HUES6 (cell line): Measurements from ENCODE around the gene TMPRSS13.

Experiments used
- H3K27ac ChIP-seq: 2 replicates; pipeline ENCODE4 v1.7.0; 2013; ENCODE audit warnings: low read depth, mild to moderate bottlenecking, low read length, inconsistent platforms
- H3K27me3 ChIP-seq: 2 replicates; pipeline ENCODE4 v1.6.1; 2013; ENCODE audit warnings: low read length; ENCODE audit not compliant: control insufficient read depth, insufficient read depth
- H3K36me3 ChIP-seq: 2 replicates; pipeline ENCODE4 v1.6.1; 2013; ENCODE audit warnings: low read length; ENCODE audit not compliant: control insufficient read depth, insufficient read depth
- H3K4me1 ChIP-seq: 2 replicates; pipeline ENCODE4 v1.6.1; 2013; ENCODE audit warnings: low read length; ENCODE audit not compliant: control insufficient read depth, insufficient read depth
- H3K4me3 ChIP-seq: 2 replicates; pipeline ENCODE4 v1.5.1; 2013; ENCODE audit warnings: low read depth, low read length
- H3K9ac ChIP-seq: one replicate; pipeline ENCODE4 v1.6.1; 2013; ENCODE audit warnings: mild to moderate bottlenecking, low read length
- H3K9me3 ChIP-seq: 2 replicates; pipeline ENCODE4 v1.6.1; 2013; ENCODE audit warnings: low read depth, low read length; ENCODE audit not compliant: control insufficient read depth, insufficient read depth

The TMPRSS13 gene

GRCh38 chr11:117936973-117937372 is 7.8 kb upstream of the TMPRSS13 start:
- H3K9ac ChIP-seq: no peak overlapping the region
- H3K4me1 ChIP-seq: peaks cover 7% of the 10 kb centered on the region; the same call in 1 of the 2 replicates
- no peak overlapping the region for H3K27ac ChIP-seq

GRCh38 chr11:117934526-117935307 is 5.5 kb upstream of the TMPRSS13 start:
- H3K9me3 ChIP-seq: no peaks in the 10 kb centered on the region
- H3K27ac ChIP-seq: no peak overlapping the region
- peaks cover 2% of the 10 kb centered on the region; the same call in 1 of the 2 replicates for H3K27me3 ChIP-seq
- H3K9ac ChIP-seq: no peak overlapping the region
- peaks cover 22% of the 10 kb centered on the region for H3K4me1 ChIP-seq
- no peaks in the 10 kb centered on the region for H3K36me3 ChIP-seq
- no peak overlapping the region for H3K4me3 ChIP-seq

More at GRCh38 chr11:117936973-117937372, 7.8 kb upstream of the TMPRSS13 start:
- Histone ChIP-seq H3K9me3 (no peaks in the 10 kb centered on the region), H3K36me3 (no peaks in the 10 kb centered on the region), H3K4me3 (no peak overlapping the region), H3K27me3 (peaks cover 2% of the 10 kb centered on the region; the same call in 1 of the 2 replicates)

GRCh38 chr11:117933930-117934329 is 4.7 kb upstream of the TMPRSS13 start:
- Histone ChIP-seq H3K36me3 (no peaks in the 10 kb centered on the region), H3K4me3 (no peak overlapping the region), H3K9ac (no peak overlapping the region), H3K9me3 (no peaks in the 10 kb centered on the region), H3K27ac (no peak overlapping the region), H3K4me1 (peaks cover 30% of the 10 kb centered on the region), H3K27me3 (peaks cover 2% of the 10 kb centered on the region; the same call in 1 of the 2 replicates)

GRCh38 chr11:117933475-117933874 is 4.3 kb upstream of the TMPRSS13 start:
- H3K4me1 ChIP-seq: peaks cover 34% of the 10 kb centered on the region
- H3K4me3 ChIP-seq: no peak overlapping the region
- H3K27ac ChIP-seq: no peak overlapping the region
- peaks cover 5% of the 10 kb centered on the region; the same call in 1 of the 2 replicates for H3K27me3 ChIP-seq
- H3K9ac ChIP-seq: no peak overlapping the region
- H3K36me3 ChIP-seq: no peaks in the 10 kb centered on the region
- no peaks in the 10 kb centered on the region for H3K9me3 ChIP-seq

GRCh38 chr11:117932947-117933346 is 3.7 kb upstream of the TMPRSS13 start:
- Histone ChIP-seq H3K27ac (no peak overlapping the region), H3K4me3 (no peak overlapping the region), H3K27me3 (peaks cover 10% of the 10 kb centered on the region; the same call in 1 of the 2 replicates), H3K9me3 (no peaks in the 10 kb centered on the region), H3K9ac (no peak overlapping the region), H3K36me3 (no peaks in the 10 kb centered on the region), H3K4me1 (peaks cover 34% of the 10 kb centered on the region)

- H3K27ac ChIP-seq: no peak overlapping the region
- H3K9me3 ChIP-seq: no peaks in the 10 kb centered on the region
- H3K4me1 ChIP-seq: peaks cover 34% of the 10 kb centered on the region
- H3K9ac ChIP-seq: no peak overlapping the region
- peaks cover 12% of the 10 kb centered on the region; the same call in 1 of the 2 replicates for H3K27me3 ChIP-seq
- H3K36me3 ChIP-seq: no peaks in the 10 kb centered on the region
- H3K4me3 ChIP-seq: no peak overlapping the region
Measured at GRCh38 chr11:117932426-117932825, 3.2 kb upstream of the TMPRSS13 start.

- Histone ChIP-seq H3K27me3 (peaks cover 12% of the 10 kb centered on the region; the same call in 1 of the 2 replicates), H3K9ac (no peak overlapping the region)
Measured at GRCh38 chr11:117931971-117932370, 2.8 kb upstream of the TMPRSS13 start.

GRCh38 chr11:117931331-117931950 is 2.2 kb upstream of the TMPRSS13 start:
- Histone ChIP-seq H3K4me1 (peaks cover 34% of the 10 kb centered on the region), H3K27me3 (peaks cover 12% of the 10 kb centered on the region; the same call in 1 of the 2 replicates), H3K27ac (no peak overlapping the region), H3K4me3 (no peak overlapping the region), H3K36me3 (no peaks in the 10 kb centered on the region), H3K9ac (no peak overlapping the region), H3K9me3 (no peaks in the 10 kb centered on the region)

More at GRCh38 chr11:117931971-117932370, 2.8 kb upstream of the TMPRSS13 start:
- H3K9me3 ChIP-seq: no peaks in the 10 kb centered on the region
- no peaks in the 10 kb centered on the region for H3K36me3 ChIP-seq
- peaks cover 34% of the 10 kb centered on the region for H3K4me1 ChIP-seq
- no peak overlapping the region for H3K4me3 ChIP-seq
- no peak overlapping the region for H3K27ac ChIP-seq

GRCh38 chr11:117930668-117931330 is 1.6 kb upstream of the TMPRSS13 start:
- Histone ChIP-seq H3K27me3 (peaks cover 12% of the 10 kb centered on the region; the same call in 1 of the 2 replicates), H3K4me3 (no peak overlapping the region), H3K4me1 (peaks cover 34% of the 10 kb centered on the region), H3K27ac (no peak overlapping the region), H3K9ac (no peak overlapping the region), H3K9me3 (no peaks in the 10 kb centered on the region), H3K36me3 (no peaks in the 10 kb centered on the region)

GRCh38 chr11:117929916-117930570 is 841 bp upstream of the TMPRSS13 start:
- no peak overlapping the region for H3K4me3 ChIP-seq
- peaks cover 34% of the 10 kb centered on the region for H3K4me1 ChIP-seq
- no peak overlapping the region for H3K9ac ChIP-seq
- H3K9me3 ChIP-seq: no peaks in the 10 kb centered on the region
- H3K27me3 ChIP-seq: peaks cover 12% of the 10 kb centered on the region; the same call in 1 of the 2 replicates
- H3K36me3 ChIP-seq: no peaks in the 10 kb centered on the region
- H3K27ac ChIP-seq: no peak overlapping the region
